ENCODE data around the gene ATP5F1B.

- TF ChIP-seq CTCF (IDR thresholded peaks at IDR 0.05), result no peak
- TF ChIP-seq POLR2A (IDR thresholded peaks at IDR 0.05), result no peak
Measured at GRCh38 chr12:56616244-56616643, 29.5 kb downstream of the ATP5F1B start.

Data from testis (tissue), 2 donors.